GM13976 (cell line): ENCODE results near the gene CST4.

Experiments used
- DNase-seq: peaks from one replicate; pipeline ENCODE4 v3.0.0; 2012; ENCODE audit warnings: low spot score
- CTCF ChIP-seq: IDR thresholded peaks from 2 replicates; pipeline ENCODE4 v1.5.1; 2012; ENCODE audit warnings: borderline replicate concordance, mild to moderate bottlenecking; ENCODE audit not compliant: insufficient read depth; ENCODE audit errors: extremely low read depth, missing control alignments, control extremely low read depth
- in situ Hi-C: fragments of 300-500 bp; cut with MboI; formaldehyde crosslinking; loops from one replicate; pipeline ENCODE4 v1.12.0; 2022; ENCODE audit warnings: low sequenced_read_pairs, mixed read lengths, inconsistent platforms; ENCODE audit not compliant: unreplicated experiment

CST4 gene

GRCh38 chr20:23658989-23659609 is 29.7 kb downstream of the CST4 start:
- TF ChIP-seq CTCF = no peak
- no peak for DNase-seq
- in situ Hi-C loops = no loop called here

- in situ Hi-C loops = no loop called here
- TF ChIP-seq CTCF = no peak
- DNase-seq = no peak
These were observed 30.5 kb downstream of the CST4 start for GRCh38 chr20:23658336-23658735.

GRCh38 chr20:23657202-23657601 is 31.6 kb downstream of the CST4 start:
- no peak for TF ChIP-seq CTCF
- in situ Hi-C loops = no loop called here
- DNase-seq = no peak

- in situ Hi-C loops = no loop called here
- DNase-seq = no peak
- no peak for TF ChIP-seq CTCF
These were observed 32.5 kb downstream of the CST4 start for GRCh38 chr20:23656372-23656771.

- in situ Hi-C loops = no loop called here
- no peak for DNase-seq
- no peak for TF ChIP-seq CTCF
These were observed 33.2 kb downstream of the CST4 start for GRCh38 chr20:23655491-23656211.

- in situ Hi-C loops = no loop called here
- no peak for DNase-seq
- TF ChIP-seq CTCF = no peak
These were observed 34.1 kb downstream of the CST4 start for GRCh38 chr20:23654717-23655116.
